ENCODE measurements around the gene TSPAN9. TPM values are rescaled to one million over a fixed set of nuclear protein-coding genes. Genes with fewer than 3 reads are reported as not detected.
A peak's percentile ranks its signal among the peaks of the same experiment; 100 is the strongest.

TSPAN9 gene
- polyA plus RNA-seq, 1 experiment = 67.0 TPM

DNA sequence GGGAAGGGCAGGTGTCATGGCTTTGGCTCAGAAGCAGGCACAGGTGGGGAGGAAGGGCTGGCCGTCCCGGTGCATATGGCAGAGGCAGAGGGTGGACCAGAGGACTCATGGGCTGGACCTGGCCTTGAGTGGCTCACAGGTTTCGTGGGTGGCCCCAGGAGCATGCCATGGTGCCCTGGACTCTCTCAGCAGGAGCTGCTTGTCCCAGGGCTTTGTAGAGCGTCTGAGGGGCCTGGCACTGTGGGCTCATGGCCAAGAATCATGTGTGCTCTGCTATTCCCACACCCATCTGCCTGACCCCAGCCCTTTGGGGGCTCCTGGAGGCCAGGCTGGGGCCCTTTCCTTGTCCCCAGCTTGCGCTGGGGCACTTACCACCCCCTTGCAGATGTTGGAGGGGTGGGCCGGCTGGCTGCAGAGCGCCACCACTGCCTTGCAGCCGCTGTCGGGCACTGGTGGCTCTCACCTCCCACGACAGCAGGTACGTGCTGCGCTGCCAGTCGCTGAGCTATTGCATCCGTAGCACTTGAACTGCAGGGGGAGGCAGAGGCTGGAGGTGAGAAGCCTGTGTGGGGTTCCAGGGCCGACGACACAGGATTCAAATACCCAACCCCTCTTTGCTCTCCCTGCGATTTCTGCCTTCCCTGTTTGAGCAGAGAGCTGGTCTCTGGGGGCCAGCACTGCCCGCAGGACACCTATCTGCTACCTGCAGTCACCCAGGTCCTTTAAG, 226.4 kb downstream of the TSPAN9 start:
- DNase-seq (ENCODE audit: low read depth) = no peak
- POLR2A ChIA-PET = no interaction called here
- Histone ChIP-seq H3K4me3 (ENCODE audit: low read depth, low read length) (no peak overlapping the region), H3K36me3 (ENCODE audit: control insufficient read depth, insufficient read depth, low read length) (no peaks in the 10 kb centered on the region), H3K27me3 (ENCODE audit: control insufficient read depth, insufficient read depth, low read length) (peaks cover 9% of the 10 kb centered on the region)
- TF ChIP-seq, protein P1, sequence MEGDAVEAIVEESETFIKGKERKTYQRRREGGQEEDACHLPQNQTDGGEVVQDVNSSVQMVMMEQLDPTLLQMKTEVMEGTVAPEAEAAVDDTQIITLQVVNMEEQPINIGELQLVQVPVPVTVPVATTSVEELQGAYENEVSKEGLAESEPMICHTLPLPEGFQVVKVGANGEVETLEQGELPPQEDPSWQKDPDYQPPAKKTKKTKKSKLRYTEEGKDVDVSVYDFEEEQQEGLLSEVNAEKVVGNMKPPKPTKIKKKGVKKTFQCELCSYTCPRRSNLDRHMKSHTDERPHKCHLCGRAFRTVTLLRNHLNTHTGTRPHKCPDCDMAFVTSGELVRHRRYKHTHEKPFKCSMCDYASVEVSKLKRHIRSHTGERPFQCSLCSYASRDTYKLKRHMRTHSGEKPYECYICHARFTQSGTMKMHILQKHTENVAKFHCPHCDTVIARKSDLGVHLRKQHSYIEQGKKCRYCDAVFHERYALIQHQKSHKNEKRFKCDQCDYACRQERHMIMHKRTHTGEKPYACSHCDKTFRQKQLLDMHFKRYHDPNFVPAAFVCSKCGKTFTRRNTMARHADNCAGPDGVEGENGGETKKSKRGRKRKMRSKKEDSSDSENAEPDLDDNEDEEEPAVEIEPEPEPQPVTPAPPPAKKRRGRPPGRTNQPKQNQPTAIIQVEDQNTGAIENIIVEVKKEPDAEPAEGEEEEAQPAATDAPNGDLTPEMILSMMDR (IDR thresholded peaks at IDR 0.05; ENCODE audit: insufficient read depth, low read depth, low read length) = no peak
- CTCF ChIA-PET = interaction anchor here (1.1 to 5.3 kb wide), 3 partner anchors 11 to 501 kb away, joined by 3 to 134 read pairs (median 4); no protein-coding TSS in a partner anchor

DNA sequence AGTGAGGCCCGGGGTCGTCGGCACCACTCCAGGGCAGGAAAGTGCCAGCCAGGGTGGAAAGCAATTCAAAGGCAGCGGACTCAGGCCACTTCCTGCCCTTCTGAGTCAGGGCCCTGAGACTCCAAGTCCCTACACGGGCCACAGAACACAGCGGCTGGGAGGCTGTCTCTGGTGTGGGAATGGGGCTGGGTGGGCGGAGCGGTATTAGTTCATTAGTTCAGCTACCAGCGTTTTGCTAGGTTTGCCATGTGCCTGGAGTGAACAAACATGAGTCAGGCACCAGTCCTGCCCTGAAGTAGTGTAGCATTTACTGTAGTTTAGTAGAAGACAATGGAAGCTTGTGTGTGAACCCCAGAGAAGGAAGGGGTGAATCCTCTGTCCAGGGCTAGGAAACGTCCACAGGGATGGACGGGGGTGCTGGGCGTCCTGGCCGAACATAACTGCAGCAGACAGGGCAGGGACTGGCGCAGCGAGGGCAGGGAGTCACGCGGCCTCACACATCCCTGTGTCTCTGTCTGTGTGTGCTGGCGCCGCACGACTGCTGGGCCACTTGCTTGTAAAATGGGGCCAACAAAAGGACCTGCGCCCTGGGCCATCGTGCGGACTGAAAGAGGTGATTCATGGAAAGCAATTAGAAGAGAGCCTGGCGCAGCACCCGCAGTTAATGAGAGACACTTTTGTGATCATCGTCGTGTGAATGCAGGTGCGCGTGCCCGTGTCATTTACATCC, 227.4 kb downstream of the TSPAN9 start:
- CTCF ChIA-PET = interaction anchor here (0.5 to 1.6 kb wide), 2 partner anchors 473 to 500 kb away, joined by 3 to 4 read pairs; no protein-coding TSS in a partner anchor
- TF ChIP-seq, protein P1 (IDR thresholded peaks at IDR 0.05; ENCODE audit: insufficient read depth, low read depth, low read length) = no peak
- H3K27me3 ChIP-seq (ENCODE audit: control insufficient read depth, insufficient read depth, low read length) = peaks cover 9% of the 10 kb centered on the region
- H3K36me3 ChIP-seq (ENCODE audit: control insufficient read depth, insufficient read depth, low read length) = no peaks in the 10 kb centered on the region
- peak; percentile 54 for DNase-seq (ENCODE audit: low read depth)
- POLR2A ChIA-PET = no interaction called here
- H3K4me3 ChIP-seq (ENCODE audit: low read depth, low read length) = no peak overlapping the region

DNA sequence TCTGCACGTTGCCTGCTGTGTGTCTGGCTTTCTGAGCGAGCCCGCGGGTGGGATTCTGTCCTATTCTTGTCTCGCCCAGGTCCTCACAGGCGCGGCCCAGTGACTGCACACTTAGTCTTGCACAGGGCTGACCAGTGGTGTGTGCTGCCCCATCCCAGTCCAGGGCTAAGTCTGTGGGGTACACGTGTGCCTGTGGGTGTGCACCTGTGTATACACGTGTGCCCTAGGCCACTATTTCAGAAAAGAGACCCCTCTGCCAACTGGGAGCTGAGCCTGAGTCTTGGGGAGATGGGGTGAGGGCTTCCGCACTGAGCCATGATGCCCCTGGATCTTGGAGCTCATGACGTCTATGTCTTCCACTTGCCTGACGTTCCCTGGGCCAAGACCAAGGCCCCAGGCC, 228.3 kb downstream of the TSPAN9 start:
- no peak for DNase-seq (ENCODE audit: low read depth)
- Histone ChIP-seq H3K27me3 (ENCODE audit: control insufficient read depth, insufficient read depth, low read length) (peaks cover 9% of the 10 kb centered on the region), H3K4me3 (ENCODE audit: low read depth, low read length) (no peak overlapping the region), H3K36me3 (ENCODE audit: control insufficient read depth, insufficient read depth, low read length) (no peaks in the 10 kb centered on the region)
- TF ChIP-seq, protein P1 (IDR thresholded peaks at IDR 0.05; ENCODE audit: insufficient read depth, low read depth, low read length) = no peak
- ChIA-PET POLR2A (no interaction called here), CTCF (interaction anchor here (0.6 to 0.8 kb wide), 2 partner anchors 472 to 475 kb away, joined by 3 read pairs; no protein-coding TSS in a partner anchor)

DNA sequence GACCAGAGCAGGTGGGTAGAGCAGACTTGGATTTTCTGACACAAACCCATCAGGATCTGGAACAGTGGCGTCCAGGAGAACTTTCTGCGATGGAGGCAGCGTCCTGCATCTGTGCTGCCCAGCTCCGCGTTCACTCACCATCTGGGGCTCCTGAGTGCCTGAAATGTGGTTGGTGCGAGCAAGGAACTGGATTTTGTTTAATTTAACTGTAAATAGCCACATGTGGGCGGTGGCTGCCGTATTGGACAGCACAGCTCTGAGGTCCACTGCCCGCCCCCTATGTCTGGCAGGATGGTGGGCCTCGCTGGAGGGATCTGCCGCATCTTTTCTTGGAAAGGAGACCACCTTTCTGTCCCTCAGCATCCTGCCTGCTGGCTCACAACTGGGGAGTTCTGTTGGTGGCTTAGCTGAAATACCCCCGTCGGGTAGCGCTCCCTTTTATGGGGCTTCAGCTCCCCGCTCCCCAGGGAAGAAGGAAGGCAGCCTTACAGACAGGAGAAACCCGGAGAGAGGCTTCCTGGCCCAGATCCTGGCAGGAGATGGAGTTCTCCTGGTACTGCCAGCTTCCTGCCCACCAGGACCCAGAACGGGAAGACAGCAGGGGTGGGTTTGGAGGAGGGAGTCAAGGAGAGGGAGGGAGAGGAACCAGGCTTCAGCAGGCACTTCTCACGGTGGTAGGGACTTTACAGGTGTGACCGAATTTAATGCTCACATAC, 228.9 kb downstream of the TSPAN9 start:
- TF ChIP-seq, protein P1 (IDR thresholded peaks at IDR 0.05; ENCODE audit: insufficient read depth, low read depth, low read length) = no peak
- ChIA-PET CTCF (interaction anchor here (0.6 to 0.8 kb wide), 2 partner anchors 471 to 474 kb away, joined by 3 read pairs; no protein-coding TSS in a partner anchor), POLR2A (no interaction called here)
- no peak for DNase-seq (ENCODE audit: low read depth)
- Histone ChIP-seq H3K36me3 (ENCODE audit: control insufficient read depth, insufficient read depth, low read length) (no peaks in the 10 kb centered on the region), H3K4me3 (ENCODE audit: low read depth, low read length) (no peak overlapping the region), H3K27me3 (ENCODE audit: control insufficient read depth, insufficient read depth, low read length) (peaks cover 9% of the 10 kb centered on the region)

DNA sequence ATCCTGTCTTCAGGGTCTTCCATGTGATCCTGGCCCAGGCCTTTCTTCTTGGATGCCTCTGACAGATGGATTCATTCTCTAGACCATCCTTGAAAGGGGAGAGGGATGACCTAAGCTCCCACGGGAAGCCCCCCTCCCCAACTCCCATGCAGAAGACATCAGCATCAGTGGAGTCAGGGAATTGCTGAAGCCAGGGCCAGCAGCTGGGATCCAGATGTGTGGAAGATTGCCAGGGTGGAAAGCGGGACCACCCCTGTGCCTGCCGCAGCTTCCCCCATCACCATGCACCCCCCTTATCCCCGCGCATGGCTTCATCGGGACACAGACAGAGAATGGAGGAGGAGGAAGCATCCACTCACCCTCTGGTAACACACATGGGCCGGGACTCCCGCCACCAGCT, 230.2 kb downstream of the TSPAN9 start:
- Histone ChIP-seq H3K27me3 (ENCODE audit: control insufficient read depth, insufficient read depth, low read length) (peaks cover 9% of the 10 kb centered on the region), H3K4me3 (ENCODE audit: low read depth, low read length) (no peak overlapping the region), H3K36me3 (ENCODE audit: control insufficient read depth, insufficient read depth, low read length) (no peaks in the 10 kb centered on the region)
- TF ChIP-seq, protein P1 (IDR thresholded peaks at IDR 0.05; ENCODE audit: insufficient read depth, low read depth, low read length) = no peak
- POLR2A ChIA-PET = no interaction called here
- no peak for DNase-seq (ENCODE audit: low read depth)
- CTCF ChIA-PET = interaction anchor here (1.2 to 1.6 kb wide), 3 partner anchors 9 to 470 kb away, joined by 3 to 4 read pairs (median 4); no protein-coding TSS in a partner anchor
